Epithelial cell of prostate (primary cell): ENCODE results near the gene PLXNA4.

Experiments
- DNase-seq: peaks from one replicate; pipeline ENCODE4 v3.0.0-alpha.2; 2011; ENCODE audit warnings: low read depth, low spot score
- H3K27ac ChIP-seq: fragments of 450-650 bp; 2 replicates; pipeline ENCODE4 v1.5.1; 2017; ENCODE audit warnings: mild to moderate bottlenecking

Gene PLXNA4

DNA sequence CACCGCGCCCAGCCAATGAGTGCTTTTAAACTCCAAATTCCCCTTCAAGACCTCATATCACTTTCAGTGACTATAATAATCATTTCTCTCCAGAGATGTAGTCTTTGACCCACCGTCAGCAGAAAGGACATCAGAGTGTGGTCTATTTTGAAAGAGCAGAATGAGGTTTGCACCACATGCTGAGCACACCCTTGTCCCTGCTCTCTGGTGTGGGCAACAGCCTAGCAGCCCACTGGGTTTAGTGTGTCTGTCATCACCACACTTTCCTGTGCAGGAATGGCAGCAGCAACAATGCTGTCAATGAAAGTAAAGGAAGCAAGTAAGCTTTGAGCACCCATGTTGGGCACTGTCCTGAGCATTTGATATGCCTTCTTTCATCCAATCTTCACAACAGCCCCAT, 122.4 kb downstream of the PLXNA4 start:
- no peak overlapping the region for H3K27ac ChIP-seq
- no peak for DNase-seq

GRCh38 chr7:132451161-132451560, 125.1 kb downstream of the PLXNA4 start:
- no peak for DNase-seq
- no peak overlapping the region for H3K27ac ChIP-seq

DNA sequence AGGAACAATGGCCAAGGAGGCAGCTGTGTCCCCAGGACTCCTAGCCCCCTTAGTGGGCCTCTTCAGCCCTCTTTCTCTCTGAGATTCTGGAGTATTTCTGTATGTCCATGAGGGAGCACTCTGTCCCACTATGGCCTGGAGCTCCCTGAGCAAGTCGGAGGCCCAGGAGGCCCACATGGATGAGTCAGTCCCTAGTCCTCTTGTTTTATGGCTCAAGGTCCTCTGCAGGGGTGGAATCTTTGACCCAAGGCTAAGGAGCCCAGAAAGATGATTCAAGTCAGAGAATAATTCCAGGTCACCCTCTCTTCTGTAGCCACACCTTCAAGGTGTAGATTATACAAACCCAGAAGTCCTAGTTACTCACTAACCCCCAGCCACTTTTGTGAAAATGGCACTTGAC, 125.6 kb downstream of the PLXNA4 start:
- H3K27ac ChIP-seq = no peak overlapping the region
- DNase-seq = no peak

DNA sequence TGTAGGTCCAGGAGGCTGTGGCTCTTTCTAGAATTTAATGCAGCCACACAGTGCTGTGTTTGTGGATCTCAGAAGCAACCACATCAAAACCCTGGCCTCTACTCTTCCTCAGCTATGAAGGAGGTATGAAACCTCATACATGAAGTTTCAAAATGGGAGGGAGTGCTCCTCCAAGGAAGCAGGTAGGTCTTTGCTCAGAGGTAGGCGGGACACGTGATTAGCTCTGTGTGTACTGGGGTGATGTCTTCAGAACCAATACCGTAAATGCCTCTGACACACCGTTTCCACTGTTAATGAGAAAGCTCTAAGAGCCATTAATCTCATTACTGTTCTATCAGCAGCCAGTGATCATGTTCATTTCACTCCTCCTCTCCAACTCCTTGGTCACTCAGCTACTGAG, 126.1 kb downstream of the PLXNA4 start:
- DNase-seq = no peak

GRCh38 chr7:132446666-132447278, 129.5 kb downstream of the PLXNA4 start:
- no peak for DNase-seq
- H3K27ac ChIP-seq = no peak overlapping the region

More for the DNA sequence above, 126.1 kb downstream of the PLXNA4 start:
- no peak overlapping the region for H3K27ac ChIP-seq

GRCh38 chr7:132446260-132446659, 130.0 kb downstream of the PLXNA4 start:
- H3K27ac ChIP-seq = no peak overlapping the region

DNA sequence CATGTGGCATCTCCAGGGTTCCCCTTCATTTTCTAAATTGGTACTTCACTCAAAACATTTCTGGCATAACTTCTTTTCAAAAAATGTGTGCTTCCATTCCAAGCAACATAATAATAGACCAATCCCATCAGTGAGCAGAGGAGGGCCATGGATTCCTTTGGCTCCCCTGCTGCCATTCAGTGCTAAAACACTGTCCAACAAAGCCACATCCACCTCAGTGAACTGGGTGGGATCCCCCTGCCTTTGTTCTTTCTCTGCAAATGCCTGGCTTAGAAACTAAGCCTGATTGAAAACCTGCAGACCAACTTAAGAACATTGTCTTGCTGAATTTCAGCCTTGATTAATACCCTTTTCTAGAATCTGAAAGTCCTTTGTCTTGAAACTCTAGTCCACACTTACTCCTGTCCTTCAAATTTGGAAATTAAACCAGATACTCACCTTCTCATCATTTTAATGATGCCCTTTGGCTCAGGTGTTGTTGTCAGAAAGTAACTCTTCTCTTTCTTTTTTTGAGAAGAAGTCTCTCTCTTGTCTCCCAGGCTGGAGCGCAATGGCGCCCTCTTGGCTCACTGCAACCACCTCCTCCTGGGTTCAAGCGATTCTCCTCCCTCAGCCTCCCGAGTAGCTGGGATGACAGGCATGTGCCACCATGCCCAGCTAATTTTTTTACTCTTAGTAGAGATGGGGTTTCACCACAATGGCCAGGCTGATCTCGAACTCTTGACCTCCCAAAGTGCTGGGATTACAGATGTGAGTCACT, 132.3 kb downstream of the PLXNA4 start:
- H3K27ac ChIP-seq = no peak overlapping the region

More at GRCh38 chr7:132446260-132446659, 130.0 kb downstream of the PLXNA4 start:
- no peak for DNase-seq

GRCh38 chr7:132441935-132442334, 134.3 kb downstream of the PLXNA4 start:
- DNase-seq = no peak
- H3K27ac ChIP-seq = no peak overlapping the region

More for the DNA sequence above, 132.3 kb downstream of the PLXNA4 start:
- DNase-seq = no peak

DNA sequence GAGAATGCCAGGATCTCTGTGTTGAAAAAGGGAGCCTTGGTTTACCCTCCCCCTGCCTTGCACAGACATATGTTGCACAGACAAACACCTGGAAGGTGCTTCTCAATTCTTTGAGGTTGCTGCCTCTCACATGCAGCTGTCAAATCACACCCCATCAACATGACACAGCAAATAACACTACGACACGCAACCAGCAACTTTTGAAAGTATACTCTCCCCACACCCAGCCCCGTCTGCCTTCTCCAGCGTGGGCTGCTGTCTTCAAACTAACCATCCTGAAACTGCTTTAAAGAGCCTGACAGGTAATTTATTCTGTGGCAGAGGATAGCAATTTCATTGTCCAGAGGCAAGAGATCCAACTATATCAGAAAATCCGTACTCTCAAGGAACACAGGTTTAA, 136.1 kb downstream of the PLXNA4 start:
- H3K27ac ChIP-seq = no peak overlapping the region
- no peak for DNase-seq

DNA sequence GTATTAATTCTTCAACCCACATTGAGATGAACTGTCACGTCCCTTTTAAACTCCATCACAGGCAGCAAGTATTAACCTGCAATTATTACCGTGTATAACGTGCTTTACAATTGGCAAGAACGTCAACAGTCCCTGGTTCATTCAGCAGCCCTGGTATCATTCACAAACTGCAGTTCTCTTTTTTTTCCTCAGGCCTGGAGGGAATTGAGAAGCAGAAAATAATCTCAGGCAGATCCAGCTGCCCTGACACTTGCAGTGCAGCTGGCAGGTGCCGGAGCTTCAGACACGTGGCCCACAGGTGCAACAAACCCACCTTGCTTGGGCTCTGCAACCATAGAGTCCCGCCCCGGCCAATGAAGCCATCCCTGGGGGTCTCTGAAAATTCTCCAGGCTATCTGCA, 137.3 kb downstream of the PLXNA4 start:
- no peak for DNase-seq
- no peak overlapping the region for H3K27ac ChIP-seq

- H3K27ac ChIP-seq = no peak overlapping the region
- DNase-seq = no peak
These were observed 138.5 kb downstream of the PLXNA4 start for GRCh38 chr7:132437730-132438129.

GRCh38 chr7:132436121-132436520, 140.1 kb downstream of the PLXNA4 start:
- no peak for DNase-seq
- no peak overlapping the region for H3K27ac ChIP-seq

- no peak for DNase-seq
These were observed 141.0 kb downstream of the PLXNA4 start for GRCh38 chr7:132435016-132435990.

GRCh38 chr7:132434041-132434440, 142.2 kb downstream of the PLXNA4 start:
- DNase-seq = no peak
- no peak overlapping the region for H3K27ac ChIP-seq

More at GRCh38 chr7:132435016-132435990, 141.0 kb downstream of the PLXNA4 start:
- no peak overlapping the region for H3K27ac ChIP-seq

GRCh38 chr7:132433301-132433700, 143.0 kb downstream of the PLXNA4 start:
- H3K27ac ChIP-seq = no peak overlapping the region
- DNase-seq = no peak

GRCh38 chr7:132430861-132431822, 145.1 kb downstream of the PLXNA4 start:
- peak; percentile 36 for DNase-seq
- no peak overlapping the region for H3K27ac ChIP-seq

DNA sequence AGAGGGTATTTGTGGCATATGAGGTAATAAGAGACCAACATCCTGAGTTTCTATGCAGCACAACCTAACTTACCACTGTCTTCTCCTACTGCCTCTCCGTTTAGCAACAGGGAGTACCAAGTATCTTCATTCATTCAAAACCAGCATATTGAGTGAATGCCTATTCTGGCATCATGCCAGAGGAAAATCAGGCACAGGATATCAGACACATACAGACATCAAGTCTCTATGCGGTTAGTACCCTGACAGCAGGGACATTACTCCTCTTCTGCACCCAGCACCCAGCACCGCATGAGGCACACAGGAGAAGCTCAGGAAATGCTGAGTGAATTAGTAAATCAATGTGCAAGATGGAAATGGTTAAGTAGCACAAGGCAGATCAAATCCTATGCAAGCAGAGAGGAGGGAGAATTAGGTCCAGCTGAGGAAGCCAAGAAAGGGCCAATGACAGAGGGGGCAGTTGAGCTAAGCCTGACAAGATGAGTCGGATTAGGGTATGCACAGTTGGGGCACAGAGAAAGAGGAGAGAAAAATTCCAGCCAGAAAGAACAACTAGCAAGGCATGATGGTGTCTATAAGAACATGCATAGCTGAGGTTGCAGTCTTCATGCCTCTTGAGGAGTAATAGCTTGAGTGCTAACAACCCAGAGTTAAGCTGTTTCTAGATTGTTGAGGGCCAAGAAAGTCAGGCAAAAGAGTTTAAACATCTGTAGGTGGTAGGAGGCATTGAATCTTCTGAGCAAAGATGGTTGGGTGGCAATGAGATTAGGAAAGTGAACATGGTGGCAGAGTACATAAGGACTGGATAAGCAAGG, 146.0 kb downstream of the PLXNA4 start:
- no peak overlapping the region for H3K27ac ChIP-seq
- DNase-seq = no peak

DNA sequence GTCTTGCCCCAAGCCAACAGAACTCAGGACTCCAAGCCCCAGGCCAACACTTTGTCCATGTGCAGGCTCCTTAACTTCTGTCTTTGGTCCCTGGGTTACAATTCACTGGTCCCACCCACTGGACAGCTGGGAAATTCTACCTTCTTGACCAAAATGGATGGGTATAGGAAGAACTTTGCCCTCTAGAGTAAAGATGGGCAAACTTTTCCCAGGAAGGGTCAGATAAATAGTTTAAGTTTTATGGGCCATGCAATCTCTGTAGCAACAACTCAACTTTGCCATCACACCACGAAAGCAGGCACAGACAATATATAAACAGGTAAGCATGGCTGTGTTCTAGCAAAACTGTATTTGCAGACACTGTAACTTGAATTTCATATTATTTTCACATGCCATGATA, 147.1 kb downstream of the PLXNA4 start:
- no peak for DNase-seq

More for the DNA sequence above, 147.1 kb downstream of the PLXNA4 start:
- H3K27ac ChIP-seq = no peak overlapping the region
